Esophagus squamous epithelium (tissue), 4 donors: ENCODE results near the gene PTP4A2.
"Not testable (repeated sequence)": the region's sequence is repeated elsewhere in the genome, so short reads cannot be mapped to it uniquely, and the experiment has no call there.

Source experiments
- CTCF ChIP-seq, 6 experiments: fragments of 450-650 bp in 4 of 6; fragments of 200-600 bp in 2 of 6; sonication (generic) in 2 of 6; IDR thresholded peaks; one replicate each; pipeline ENCODE4 v1.5.1; 2016 to 2019; ENCODE audit warnings: antibody characterized with exemption in 6 of 6, mild to moderate bottlenecking in 4 of 6, moderate library complexity in 4 of 6
- POLR2A ChIP-seq, 4 donors: fragments of 450-650 bp; IDR thresholded peaks; one replicate each; pipeline ENCODE4 v1.6.1; 2017; ENCODE audit warnings: antibody characterized with exemption in 4 of 4, mild to moderate bottlenecking in 4 of 4, moderate library complexity in 3 of 4

- TF ChIP-seq POLR2A, CTCF (IDR thresholded peaks at IDR 0.05): not testable (repeated sequence)
These were observed 42.5 kb downstream of the PTP4A2 start for GRCh38 chr1:31895474-31896198.
